Gastrocnemius medialis (tissue), 4 donors: ENCODE results near the gene POLE. TPM values are rescaled to one million over a fixed set of nuclear protein-coding genes. Genes with fewer than 3 reads are reported as not detected.

Source experiments
- ATAC-seq, 2 donors: fragments of 150-250 bp; one replicate each; pipeline ENCODE4 v1.9.1; 2016
- DNase-seq, 2 donors: peaks; one replicate each; pipeline ENCODE4 v3.0.0-alpha.2; 2019
- H3K27ac ChIP-seq, 4 donors: fragments of 200-600 bp; sonication (generic); 1 replicate in 1 of 4; 2 replicates in 3 of 4; pipeline ENCODE4 v1.5.1; 2016 to 2018; ENCODE audit warnings: mild to moderate bottlenecking in 2 of 4, moderate library complexity in 1 of 4
- H3K27me3 ChIP-seq, 3 donors: fragments of 200-600 bp; sonication (generic) in 2 of 3; 1 replicate in 1 of 3; 2 replicates in 2 of 3; pipeline versions ENCODE4 v1.5.1 to v1.6.0; 2016 to 2019; ENCODE audit warnings: mild to moderate bottlenecking in 1 of 3, moderate library complexity in 1 of 3
- H3K36me3 ChIP-seq, 2 donors: fragments of 200-600 bp; sonication (generic) in 1 of 2; one replicate each; pipeline ENCODE4 v1.5.1; 2017 to 2018
- H3K4me1 ChIP-seq, 2 donors: fragments of 200-600 bp; sonication (generic) in 1 of 2; one replicate each; pipeline ENCODE4 v1.5.1; 2016 to 2017; ENCODE audit warnings: mild to moderate bottlenecking in 2 of 2
- H3K4me3 ChIP-seq, 4 donors: fragments of 200-600 bp; sonication (generic) in 3 of 4; 1 replicate in 1 of 4; 2 replicates in 3 of 4; pipeline ENCODE4 v1.5.1; 2016 to 2019; ENCODE audit warnings: mild to moderate bottlenecking in 2 of 4
- H3K9me3 ChIP-seq, 3 donors: fragments of 200-600 bp; sonication (generic) in 2 of 3; 1 replicate in 1 of 3; 2 replicates in 2 of 3; pipeline ENCODE4 v1.5.1; 2016 to 2019
- CTCF ChIP-seq, 5 experiments: fragments of 450-650 bp in 3 of 5; fragments of 200-600 bp in 2 of 5; sonication (generic) in 2 of 5; IDR thresholded peaks in 4 of 5; conservative IDR thresholded peaks in 1 of 5; 1 replicate in 4 of 5; 2 replicates in 1 of 5; pipeline ENCODE4 v1.5.1; 2016 to 2019; ENCODE audit warnings: antibody characterized with exemption in 5 of 5, mild to moderate bottlenecking in 3 of 5, moderate library complexity in 3 of 5
- POLR2A ChIP-seq, 2 donors: fragments of 450-650 bp; IDR thresholded peaks; one replicate each; pipeline ENCODE4 v1.6.1; 2017; ENCODE audit warnings: antibody characterized with exemption in 2 of 2, mild to moderate bottlenecking in 2 of 2, moderate library complexity in 2 of 2
- in situ Hi-C, 4 donors: fragments of 200-750 bp; cut with MboI; loops; one replicate each; pipeline versions ENCODE4 v1.15.0 to v1.8.0; 2017; ENCODE audit warnings: low sequenced_read_pairs in 4 of 4
- intact Hi-C: fragments of 100-400 bp; cut with DNase I; formaldehyde crosslinking; loops from one replicate; pipeline ENCODE4 v1.15.1; 2023; ENCODE audit warnings: low total_unique reads
- total RNA-seq, 4 donors: library from RNA; depleted of rRNA; stranded (reverse); fragments of >200 nt; gene quantifications; one replicate each; pipeline versions ENCODE4 v1.1.0 to v1.2.3, GENCODE V29; 2016

POLE gene
- total RNA-seq, 4 donors from 2014 or later: 7.1 to 18.7 (median 11.1) TPM

DNA sequence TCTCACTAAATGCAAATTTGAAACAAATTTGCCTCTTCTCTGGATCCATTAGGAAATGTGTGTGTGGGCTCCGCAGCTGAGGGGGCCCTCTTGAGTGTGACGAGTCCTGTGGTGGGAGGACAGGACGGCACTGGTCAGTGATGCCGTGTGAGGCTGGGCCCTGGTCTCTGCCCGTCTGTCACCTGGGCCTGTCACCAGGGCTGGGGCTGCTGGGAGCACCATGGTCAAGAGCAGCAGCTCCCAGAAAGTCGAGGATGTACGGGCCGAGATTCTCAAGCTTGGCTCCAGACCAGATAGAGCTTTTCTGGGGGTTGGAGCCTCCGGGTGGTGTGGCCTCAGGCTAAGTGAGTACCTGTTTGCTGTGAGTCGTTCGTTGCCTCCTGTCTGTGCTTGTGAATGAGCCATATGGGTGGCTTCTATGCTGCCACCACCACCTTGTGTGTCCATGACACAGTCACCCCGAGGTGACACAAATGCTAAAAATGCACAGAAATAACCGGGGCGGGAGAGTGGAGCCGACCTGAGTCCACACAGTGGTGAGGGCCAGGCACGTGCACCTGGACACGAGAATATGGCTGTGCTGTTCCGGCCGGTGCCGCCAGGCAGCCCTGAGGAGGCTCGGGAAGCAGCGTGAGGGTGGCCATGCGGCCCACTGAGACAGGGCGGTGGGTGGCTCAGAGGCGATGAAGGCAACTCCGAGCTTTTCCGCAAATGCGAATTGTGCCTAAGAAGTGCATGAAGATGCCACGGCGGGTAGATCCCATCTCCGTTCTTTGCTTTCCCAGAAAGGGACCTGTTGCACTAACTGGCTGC is 32.2 kb upstream of the POLE start:
- TF ChIP-seq CTCF (IDR thresholded peaks at IDR 0.05 in 4 of 5, conservative IDR thresholded peaks at IDR 0.05 in 1 of 5) (no peak), POLR2A (IDR thresholded peaks at IDR 0.05) (no peak)
- H3K27me3 ChIP-seq: no peaks in the 10 kb centered on the region
- H3K9me3 ChIP-seq: no peaks in the 10 kb centered on the region
- DNase-seq (no peak), ATAC-seq (no peak)
- H3K4me1 ChIP-seq: no peaks in the 10 kb centered on the region
- intact Hi-C loops (no loop called here), in situ Hi-C loops (no loop called here)
- H3K4me3 ChIP-seq: no peak overlapping the region
- no peak overlapping the region for H3K27ac ChIP-seq
- H3K36me3 ChIP-seq: peaks cover 0 to 77% of the 10 kb centered on the region in 2 donors

DNA sequence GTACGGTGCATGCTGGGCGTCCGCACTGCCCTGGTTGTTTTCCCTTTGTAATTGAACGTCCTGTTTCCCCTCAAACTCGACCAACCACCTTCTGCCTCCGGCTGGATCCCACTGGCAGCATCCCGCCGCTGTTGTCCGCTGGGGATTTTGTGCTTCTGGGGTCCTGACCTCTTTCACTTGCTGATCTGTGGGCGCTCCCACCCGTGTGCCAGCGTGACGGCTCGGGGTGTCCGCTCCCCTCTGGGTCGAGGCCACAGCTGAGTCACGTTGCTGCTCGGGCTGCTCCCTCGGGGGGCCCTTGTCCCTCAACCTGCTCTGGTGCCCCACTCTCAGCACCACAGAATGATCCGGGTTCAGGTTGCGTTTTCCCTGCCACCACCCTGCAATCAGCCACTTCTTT is 31.5 kb upstream of the POLE start:
- TF ChIP-seq CTCF (IDR thresholded peaks at IDR 0.05 in 4 of 5, conservative IDR thresholded peaks at IDR 0.05 in 1 of 5) (no peak), POLR2A (IDR thresholded peaks at IDR 0.05) (no peak)
- in situ Hi-C loops: no loop called here
- Histone ChIP-seq H3K4me1 (no peaks in the 10 kb centered on the region), H3K27me3 (no peaks in the 10 kb centered on the region), H3K9me3 (no peaks in the 10 kb centered on the region), H3K4me3 (no peak overlapping the region), H3K36me3 (peaks cover 0 to 70% of the 10 kb centered on the region in 2 donors), H3K27ac (no peak overlapping the region)
- no peak for ATAC-seq
- DNase-seq: no peak
- intact Hi-C loops: no loop called here

- in situ Hi-C loops (no loop called here), intact Hi-C loops (no loop called here)
- no peak overlapping the region for H3K4me3 ChIP-seq
- DNase-seq: no peak
- no peaks in the 10 kb centered on the region for H3K27me3 ChIP-seq
- TF ChIP-seq POLR2A (IDR thresholded peaks at IDR 0.05) (no peak), CTCF (IDR thresholded peaks at IDR 0.05 in 4 of 5, conservative IDR thresholded peaks at IDR 0.05 in 1 of 5) (no peak)
- H3K9me3 ChIP-seq: no peaks in the 10 kb centered on the region
- H3K27ac ChIP-seq: no peak overlapping the region
- H3K36me3 ChIP-seq: peaks cover 0 to 63% of the 10 kb centered on the region in 2 donors
- H3K4me1 ChIP-seq: no peaks in the 10 kb centered on the region
- ATAC-seq: no peak
Measured at GRCh38 chr12:132717531-132718387, 30.6 kb upstream of the POLE start.

GRCh38 chr12:132717011-132717410 is 29.9 kb upstream of the POLE start:
- in situ Hi-C loops: no loop called here
- peaks cover 0 to 62% of the 10 kb centered on the region in 2 donors for H3K36me3 ChIP-seq

More at GRCh38 chr12:132717011-132717410, 29.9 kb upstream of the POLE start:
- no peak overlapping the region for H3K4me3 ChIP-seq
- intact Hi-C loops: no loop called here
- H3K4me1 ChIP-seq: peaks cover 3 to 6% of the 10 kb centered on the region in 2 donors
- DNase-seq (no peak), ATAC-seq (no peak)
- H3K27me3 ChIP-seq: no peaks in the 10 kb centered on the region
- no peak for TF ChIP-seq POLR2A (IDR thresholded peaks at IDR 0.05)
- TF ChIP-seq CTCF (IDR thresholded peaks at IDR 0.05 in 4 of 5, conservative IDR thresholded peaks at IDR 0.05 in 1 of 5): no peak
- no peak overlapping the region for H3K27ac ChIP-seq
- H3K9me3 ChIP-seq: no peaks in the 10 kb centered on the region
